H9 (cell line): ENCODE measurements around the gene MTURN. TPM values are rescaled to one million over a fixed set of nuclear protein-coding genes. Genes with fewer than 3 reads are reported as not detected.

Experiments
- DNase-seq: peaks from one replicate; pipeline ENCODE4 v3.0.0-alpha.2; 2017
- H2AFZ ChIP-seq: one replicate; pipeline ENCODE4 v1.6.1; 2013; ENCODE audit warnings: mild to moderate bottlenecking, low read length, control low read depth, moderate library complexity
- H2AK5ac ChIP-seq: 2 replicates; pipeline ENCODE4 v1.6.1; 2013; ENCODE audit warnings: low read length, control low read depth, mixed read lengths; ENCODE audit not compliant: insufficient read length
- H2BK120ac ChIP-seq: one replicate; pipeline ENCODE4 v1.6.1; 2013; ENCODE audit warnings: low read depth, mild to moderate bottlenecking, low read length, control low read depth, inconsistent platforms; ENCODE audit not compliant: poor library complexity, severe bottlenecking
- H2BK12ac ChIP-seq: 2 replicates; pipeline ENCODE4 v1.6.1; 2013; ENCODE audit warnings: low read length, control low read depth, mixed read lengths, low read depth; ENCODE audit not compliant: insufficient read length
- H2BK15ac ChIP-seq: 2 replicates; pipeline ENCODE4 v1.6.1; 2013; ENCODE audit warnings: low read depth, low read length, control low read depth
- H2BK20ac ChIP-seq: one replicate; pipeline ENCODE4 v1.6.1; 2013; ENCODE audit warnings: low read depth, mild to moderate bottlenecking, low read length, control low read depth, inconsistent platforms; ENCODE audit not compliant: poor library complexity, severe bottlenecking
- H2BK5ac ChIP-seq: 2 replicates; pipeline ENCODE4 v1.6.1; 2013; ENCODE audit warnings: low read length, control low read depth, mixed read lengths; ENCODE audit not compliant: insufficient read length
- H3K14ac ChIP-seq: 2 replicates; pipeline ENCODE4 v1.6.1; 2013; ENCODE audit warnings: low read length, control low read depth; ENCODE audit not compliant: insufficient read depth
- H3K18ac ChIP-seq: 2 replicates; pipeline ENCODE4 v1.6.1; 2013; ENCODE audit warnings: low read depth, mild to moderate bottlenecking, mixed read lengths, low read length, control low read depth; ENCODE audit not compliant: insufficient read length
- H3K23ac ChIP-seq: 2 replicates; pipeline ENCODE4 v1.6.1; 2013; ENCODE audit warnings: low read length, control low read depth, mixed read lengths, low read depth; ENCODE audit not compliant: insufficient read length
- H3K23me2 ChIP-seq: 2 replicates; pipeline ENCODE4 v1.6.1; 2013; ENCODE audit warnings: low read depth, mild to moderate bottlenecking, mixed read lengths, low read length, control low read depth; ENCODE audit not compliant: insufficient read length, poor library complexity, severe bottlenecking
- H3K27ac ChIP-seq: 2 replicates; pipeline ENCODE4 v1.5.1; 2013; ENCODE audit warnings: low read length, control low read depth, mixed read lengths, low read depth; ENCODE audit not compliant: insufficient read length
- H3K27me3 ChIP-seq: 2 replicates; pipeline ENCODE4 v1.6.1; 2013; ENCODE audit warnings: low read length, control low read depth, inconsistent platforms; ENCODE audit not compliant: insufficient read depth
- H3K4ac ChIP-seq: 2 replicates; pipeline ENCODE4 v1.6.1; 2013; ENCODE audit warnings: low read depth, mild to moderate bottlenecking, control low read depth, inconsistent platforms, low read length, moderate library complexity
- H3K4me1 ChIP-seq: 2 replicates; pipeline ENCODE4 v1.6.1; 2013; ENCODE audit warnings: low read length, control low read depth, inconsistent platforms; ENCODE audit not compliant: insufficient read depth
- H3K4me2 ChIP-seq: 2 replicates; pipeline ENCODE4 v1.6.1; 2013; ENCODE audit warnings: low read length, control low read depth, mixed read lengths; ENCODE audit not compliant: insufficient read length, insufficient read depth
- H3K56ac ChIP-seq: 2 replicates; pipeline ENCODE4 v1.6.1; 2013; ENCODE audit warnings: low read depth, mild to moderate bottlenecking, mixed read lengths, low read length, control low read depth; ENCODE audit not compliant: insufficient read length
- H3K79me1 ChIP-seq: 2 replicates; pipeline ENCODE4 v1.6.1; 2013; ENCODE audit warnings: low read depth, mild to moderate bottlenecking, moderate library complexity, low read length, control low read depth, inconsistent platforms; ENCODE audit not compliant: insufficient read depth, poor library complexity, severe bottlenecking
- H3K79me2 ChIP-seq: 2 replicates; pipeline ENCODE4 v1.6.1; 2013; ENCODE audit warnings: low read length, control low read depth, inconsistent platforms; ENCODE audit not compliant: insufficient read depth
- H3K9ac ChIP-seq: 2 replicates; pipeline ENCODE4 v1.6.1; 2013; ENCODE audit warnings: low read length, control low read depth, mixed read lengths; ENCODE audit not compliant: insufficient read length; ENCODE audit errors: extremely low read depth
- H3K9me3 ChIP-seq: one replicate; pipeline ENCODE4 v1.6.1; 2013; ENCODE audit warnings: low read depth, low read length, inconsistent platforms; ENCODE audit not compliant: control insufficient read depth
- H3T11ph ChIP-seq: one replicate; pipeline ENCODE4 v1.6.1; 2013; ENCODE audit warnings: mild to moderate bottlenecking, low read length, control low read depth, inconsistent platforms
- H4K20me1 ChIP-seq: one replicate; pipeline ENCODE4 v1.6.1; 2013; ENCODE audit not compliant: control insufficient read depth, insufficient read length, insufficient read depth
- H4K5ac ChIP-seq: 2 replicates; pipeline ENCODE4 v1.6.1; 2013; ENCODE audit warnings: low read depth, mild to moderate bottlenecking, mixed read lengths, low read length, control low read depth; ENCODE audit not compliant: insufficient read length
- H4K8ac ChIP-seq: replicated peaks from 2 replicates; pipeline ENCODE4 v1.6.1; 2013; ENCODE audit warnings: low read length, control low read depth, mixed read lengths, low read depth; ENCODE audit not compliant: insufficient read length
- H4K91ac ChIP-seq: 2 replicates; pipeline ENCODE4 v1.6.1; 2013; ENCODE audit warnings: low read depth, mild to moderate bottlenecking, moderate library complexity, mixed read lengths, low read length, control low read depth; ENCODE audit not compliant: insufficient read length
- H3K27ac Mint-ChIP-seq, 3 experiments: 2 replicates in 2 of 3; 3 replicates in 1 of 3; pipeline ENCODE4 v1.8.0; 2020 to 2021; ENCODE audit warnings: mixed read lengths in 3 of 3, mild to moderate bottlenecking in 1 of 3, moderate library complexity in 1 of 3
- H3K27me3 Mint-ChIP-seq: 2 replicates; pipeline ENCODE4 v1.8.0; 2021; ENCODE audit warnings: low read depth, mild to moderate bottlenecking, moderate library complexity, mixed read lengths
- H3K36me3 Mint-ChIP-seq, 3 experiments: 2 replicates in 2 of 3; 3 replicates in 1 of 3; pipeline ENCODE4 v1.8.0; 2020 to 2021; ENCODE audit warnings: low read depth in 3 of 3, mixed read lengths in 3 of 3; ENCODE audit not compliant: insufficient read depth in 1 of 3
- H3K4me1 Mint-ChIP-seq, 2 experiments: 2 replicates each; pipeline ENCODE4 v1.8.0; 2020; ENCODE audit warnings: mixed read lengths in 2 of 2
- H3K4me3 Mint-ChIP-seq, 2 experiments: 2 replicates in 1 of 2; 3 replicates in 1 of 2; pipeline ENCODE4 v1.8.0; 2020 to 2021; ENCODE audit warnings: mild to moderate bottlenecking in 2 of 2, mixed read lengths in 2 of 2, moderate library complexity in 1 of 2
- H3K9me3 Mint-ChIP-seq, 2 experiments: 2 replicates in 1 of 2; 3 replicates in 1 of 2; pipeline ENCODE4 v1.8.0; 2020; ENCODE audit warnings: mild to moderate bottlenecking in 2 of 2, mixed read lengths in 2 of 2, moderate library complexity in 1 of 2
- WGBS: extraction: QIAGEN DNeasy Blood & Tissue Kit; methylation state at CpG from one replicate; pipeline ENCODE4 v1.1.7; 2013; ENCODE audit warnings: missing lambda C conversion rate, low lambda C conversion rate, mixed read lengths; ENCODE audit not compliant: insufficient read length; ENCODE audit errors: extremely low coverage; 5-methylcytosine and 5-hydroxymethylcytosine counted together
- total RNA-seq: library from RNA; stranded (reverse); gene quantifications from 2 replicates; pipeline ENCODE4 v1.2.1, GENCODE V29; 2021
- TF ChIP-seq, protein P1 (sequence below): fragments of 200-600 bp; sonication (generic); conservative IDR thresholded peaks from 3 replicates; pipeline ENCODE4 v1.8.0; 2021; ENCODE audit warnings: antibody characterized with exemption, mild to moderate bottlenecking

The MTURN gene
- total RNA-seq, 1 experiment from 2014 or later = 3.4 TPM

DNA sequence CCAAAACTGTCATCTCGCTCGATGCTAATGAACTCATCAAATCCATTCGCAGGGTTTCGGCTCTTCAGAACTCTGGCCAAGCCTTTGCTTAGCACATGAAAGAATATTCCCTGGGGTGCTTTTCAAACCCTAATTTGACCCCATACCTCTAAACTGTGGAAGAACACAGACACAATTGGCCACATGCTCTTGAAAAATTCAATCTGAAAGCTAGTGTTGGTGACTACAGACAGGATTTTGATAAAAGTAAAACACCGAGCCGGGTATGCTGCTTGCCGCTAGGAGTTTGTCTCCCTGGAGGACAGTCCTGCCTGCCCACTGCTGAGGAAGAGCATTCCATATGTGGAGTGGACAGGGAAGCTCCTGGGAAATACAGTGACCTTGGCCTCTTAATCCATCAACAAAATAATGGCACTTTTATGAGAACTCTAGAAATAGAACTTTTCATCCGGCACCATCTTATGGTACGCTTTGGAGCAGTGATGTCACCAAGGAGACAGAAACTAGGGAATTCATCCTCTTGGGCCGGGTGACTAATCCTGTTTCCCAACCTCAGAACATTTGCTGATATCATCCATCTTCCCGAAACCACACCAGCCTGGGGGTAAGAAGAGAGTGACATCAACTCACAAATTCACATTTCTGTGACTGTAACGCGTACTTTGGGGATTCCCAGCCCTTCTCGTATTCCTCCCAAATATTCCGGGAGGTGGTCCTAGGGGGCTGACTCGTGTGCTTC is 34.2 kb downstream of the MTURN start:
- peaks cover 55 to 57% of the 10 kb centered on the region in 2 experiments for H3K4me1 Mint-ChIP-seq
- no peak overlapping the region for H2BK12ac ChIP-seq
- no peak overlapping the region for H3K14ac ChIP-seq
- H3K4me1 ChIP-seq = peaks cover 2% of the 10 kb centered on the region; the same call in 1 of the 2 replicates
- no peak overlapping the region for H2BK20ac ChIP-seq
- H3K27ac Mint-ChIP-seq = peak overlapping the region in 2 of 3 experiments; percentile 29 to 37; a peak in 1 of 7 replicates
- TF ChIP-seq, protein P1, sequence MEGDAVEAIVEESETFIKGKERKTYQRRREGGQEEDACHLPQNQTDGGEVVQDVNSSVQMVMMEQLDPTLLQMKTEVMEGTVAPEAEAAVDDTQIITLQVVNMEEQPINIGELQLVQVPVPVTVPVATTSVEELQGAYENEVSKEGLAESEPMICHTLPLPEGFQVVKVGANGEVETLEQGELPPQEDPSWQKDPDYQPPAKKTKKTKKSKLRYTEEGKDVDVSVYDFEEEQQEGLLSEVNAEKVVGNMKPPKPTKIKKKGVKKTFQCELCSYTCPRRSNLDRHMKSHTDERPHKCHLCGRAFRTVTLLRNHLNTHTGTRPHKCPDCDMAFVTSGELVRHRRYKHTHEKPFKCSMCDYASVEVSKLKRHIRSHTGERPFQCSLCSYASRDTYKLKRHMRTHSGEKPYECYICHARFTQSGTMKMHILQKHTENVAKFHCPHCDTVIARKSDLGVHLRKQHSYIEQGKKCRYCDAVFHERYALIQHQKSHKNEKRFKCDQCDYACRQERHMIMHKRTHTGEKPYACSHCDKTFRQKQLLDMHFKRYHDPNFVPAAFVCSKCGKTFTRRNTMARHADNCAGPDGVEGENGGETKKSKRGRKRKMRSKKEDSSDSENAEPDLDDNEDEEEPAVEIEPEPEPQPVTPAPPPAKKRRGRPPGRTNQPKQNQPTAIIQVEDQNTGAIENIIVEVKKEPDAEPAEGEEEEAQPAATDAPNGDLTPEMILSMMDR = no peak
- no peak overlapping the region for H3K4ac ChIP-seq
- no peaks in the 10 kb centered on the region for H3K79me1 ChIP-seq
- H4K91ac ChIP-seq = no peak overlapping the region
- H3K27me3 Mint-ChIP-seq = peaks cover 42% of the 10 kb centered on the region
- no peaks in the 10 kb centered on the region for H3K79me2 ChIP-seq
- no peaks in the 10 kb centered on the region; the same call in 1 of the 2 replicates for H3K27me3 ChIP-seq
- no CpG with 5 or more reads among the region's 16 CpGs for WGBS
- H2BK120ac ChIP-seq = no peak overlapping the region
- H4K8ac ChIP-seq = no peak overlapping the region
- H2AK5ac ChIP-seq = no peak overlapping the region
- no peaks in the 10 kb centered on the region; a peak in 1 of 7 replicates for H3K36me3 Mint-ChIP-seq
- no peaks in the 10 kb centered on the region for H3K23me2 ChIP-seq
- H3K9ac ChIP-seq = no peak overlapping the region
- no peaks in the 10 kb centered on the region for H3K9me3 Mint-ChIP-seq
- H4K5ac ChIP-seq = no peak overlapping the region
- DNase-seq = peak; percentile 60
- no peak overlapping the region for H3K18ac ChIP-seq
- no peak overlapping the region for H3K23ac ChIP-seq
- H3K4me3 Mint-ChIP-seq = peak overlapping the region; percentile 31 to 59; a peak in 4 of 5 replicates
- no peak overlapping the region for H3K27ac ChIP-seq
- no peak overlapping the region for H3K56ac ChIP-seq
- no peaks in the 10 kb centered on the region for H4K20me1 ChIP-seq
- H2BK5ac ChIP-seq = no peak overlapping the region
- no peaks in the 10 kb centered on the region for H3K9me3 ChIP-seq
- peak overlapping the region; percentile 50 for H3K4me2 ChIP-seq
- no peak overlapping the region for H2BK15ac ChIP-seq
- no peak overlapping the region for H3T11ph ChIP-seq
- H2AFZ ChIP-seq = no peak overlapping the region
